ENCODE measurements around the gene PCDH9. TPM values are rescaled to one million over a fixed set of nuclear protein-coding genes. Genes with fewer than 3 reads are reported as not detected.

The PCDH9 gene
- total and polyA plus RNA-seq, 2 of the 13 experiments (the other 11 are each of a cell fraction or from before 2014, with no cell fraction given): 0.09 TPM; not detected in 1

DNA sequence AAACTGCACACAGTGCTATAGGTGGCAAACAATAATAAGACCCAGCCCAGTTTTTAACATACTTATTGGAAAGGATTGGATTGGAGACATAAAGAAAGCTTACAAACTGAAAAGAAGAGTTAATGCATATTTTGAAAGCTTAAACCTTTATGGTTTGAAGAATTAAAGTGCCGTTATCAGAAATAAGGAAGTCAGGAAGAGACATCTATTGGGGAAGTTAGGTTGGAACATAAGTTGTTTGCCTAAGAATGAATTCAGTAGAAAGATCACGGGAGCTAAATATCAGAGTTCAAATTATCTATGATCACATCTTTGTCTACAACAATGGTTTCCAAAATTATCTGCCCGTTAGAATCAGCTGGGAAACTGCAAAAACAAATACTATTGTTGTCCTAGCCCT, 767.9 kb downstream of the PCDH9 start:
- ATAC-seq (no peak), FAIRE-seq (no peak), DNase-seq (ENCODE audit: low spot score) (no peak)
- CTCF ChIA-PET (ENCODE audit: low intra/inter-chr PET ratio, low total read pairs): no interaction called here
- Histone ChIP-seq H3K9me3 (ENCODE audit: low read length) (no peaks in the 10 kb centered on the region), H4K20me1 (ENCODE audit: insufficient read depth, low read length) (peaks cover 4% of the 10 kb centered on the region; the same call in 1 of the 2 replicates), H3K27me3 (ENCODE audit: control insufficient read depth in 1 of 2, insufficient read depth in 2 of 2, low read length in 2 of 2) (no peaks in the 10 kb centered on the region), H3K4me1 (ENCODE audit: insufficient read depth, low read length) (no peaks in the 10 kb centered on the region), H2AFZ (ENCODE audit: low read length) (no peak overlapping the region), H3K4me3 (replicated peaks in 1 of 3; ENCODE audit: insufficient read depth in 1 of 3, low read depth in 2 of 3, low read length in 3 of 3) (no peak overlapping the region), H3K36me3 (replicated peaks in 1 of 2; ENCODE audit: control insufficient read depth in 1 of 2, insufficient read depth in 2 of 2, low read length in 2 of 2) (no peaks in the 10 kb centered on the region), H3K27ac (ENCODE audit: extremely low read length, insufficient read depth, low read length) (no peak overlapping the region), H3K9ac (ENCODE audit: insufficient read depth, low read depth, low read length) (no peak overlapping the region), H3K4me2 (ENCODE audit: low read depth, low read length) (no peak overlapping the region), H3K79me2 (ENCODE audit: insufficient read depth, low read length) (no peaks in the 10 kb centered on the region)
- in situ Hi-C loops (cut with HindIII; ENCODE audit: extremely low pct_ligation_motif_present, low pct_unique_long_range_greater_than_20kb) (no loop called here), intact Hi-C loops (cut with micrococcal nuclease; ENCODE audit: unreplicated experiment) (no loop called here)
- no TSS peak for BruUV-seq (replicated peaks)
- 11% methylated on average over 3 of the region's 3 CpGs for WGBS (ENCODE audit: low lambda C conversion rate)
- POLR2A ChIA-PET: no interaction called here
- TF ChIP-seq ESRRA (CRISPR knock-in tag; IDR thresholded peaks at IDR 0.05; ENCODE audit: low read depth): no peak
- no peak for TF ChIP-seq ZNF792 (CRISPR knock-in tag; IDR thresholded peaks at IDR 0.05)
- TF ChIP-seq ZBTB43 (CRISPR knock-in tag; conservative IDR thresholded peaks at IDR 0.05): no peak
- TF ChIP-seq CCAR2 (optimal IDR thresholded peaks at IDR 0.05; ENCODE audit: low read depth, low read length): no peak
- TF ChIP-seq CHCHD3 (CRISPR knock-in tag; IDR thresholded peaks at IDR 0.05): no peak

DNA sequence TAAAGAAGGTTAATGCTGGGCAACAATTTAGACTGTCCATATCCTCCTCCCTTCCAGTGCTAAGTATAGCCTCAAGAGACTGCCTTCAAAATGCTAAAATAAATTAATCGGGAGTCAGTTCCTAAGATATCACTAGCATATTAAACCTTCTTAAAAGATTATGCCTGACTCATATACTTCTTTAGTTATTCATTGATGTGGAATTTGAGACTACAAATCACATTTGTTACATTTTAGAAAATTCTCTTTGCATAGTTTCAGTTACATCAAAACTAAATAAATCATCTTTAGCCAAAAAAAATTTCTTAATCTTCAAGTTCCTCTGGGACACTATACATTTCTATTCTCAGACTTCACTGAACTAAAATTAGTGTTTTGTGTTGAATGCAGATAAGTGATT, 769.1 kb downstream of the PCDH9 start:
- no peak for FAIRE-seq
- H2AFZ ChIP-seq (ENCODE audit: low read length): no peak overlapping the region
- ATAC-seq: no peak
- POLR2A ChIA-PET: no interaction called here
- no peaks in the 10 kb centered on the region for H3K36me3 ChIP-seq (replicated peaks in 1 of 2; ENCODE audit: control insufficient read depth in 1 of 2, insufficient read depth in 2 of 2, low read length in 2 of 2)
- peaks cover 4% of the 10 kb centered on the region; the same call in 1 of the 2 replicates for H4K20me1 ChIP-seq (ENCODE audit: insufficient read depth, low read length)
- H3K27me3 ChIP-seq (ENCODE audit: control insufficient read depth in 1 of 2, insufficient read depth in 2 of 2, low read length in 2 of 2): no peaks in the 10 kb centered on the region
- intact Hi-C loops (cut with micrococcal nuclease; ENCODE audit: unreplicated experiment) (no loop called here), in situ Hi-C loops (cut with HindIII; ENCODE audit: extremely low pct_ligation_motif_present, low pct_unique_long_range_greater_than_20kb) (no loop called here)
- no peak for DNase-seq (ENCODE audit: low spot score)
- no peak overlapping the region for H3K27ac ChIP-seq (ENCODE audit: extremely low read length, insufficient read depth, low read length)
- H3K4me3 ChIP-seq (replicated peaks in 1 of 3; ENCODE audit: insufficient read depth in 1 of 3, low read depth in 2 of 3, low read length in 3 of 3): no peak overlapping the region
- no peaks in the 10 kb centered on the region for H3K4me1 ChIP-seq (ENCODE audit: insufficient read depth, low read length)
- BruUV-seq (replicated peaks): no TSS peak
- no peak overlapping the region for H3K9ac ChIP-seq (ENCODE audit: insufficient read depth, low read depth, low read length)
- CTCF ChIA-PET (ENCODE audit: low intra/inter-chr PET ratio, low total read pairs): no interaction called here
- no peaks in the 10 kb centered on the region for H3K9me3 ChIP-seq (ENCODE audit: low read length)
- no peak overlapping the region for H3K4me2 ChIP-seq (ENCODE audit: low read depth, low read length)
- H3K79me2 ChIP-seq (ENCODE audit: insufficient read depth, low read length): no peaks in the 10 kb centered on the region
- TF ChIP-seq FLYWCH1 (CRISPR knock-in tag; IDR thresholded peaks at IDR 0.05) (no peak), CEBPB (IDR thresholded peaks at IDR 0.05; ENCODE audit: borderline replicate concordance, low read depth, low read length) (no peak), ZNF205 (CRISPR knock-in tag; IDR thresholded peaks at IDR 0.05) (no peak), HNRNPUL1 (IDR thresholded peaks at IDR 0.05; ENCODE audit: low read depth, low read length) (no peak), RELA (CRISPR knock-in tag; IDR thresholded peaks at IDR 0.05) (no peak), ARHGAP35 (CRISPR knock-in tag; IDR thresholded peaks at IDR 0.05; ENCODE audit: borderline replicate concordance) (no peak), ZNF616 (CRISPR knock-in tag; IDR thresholded peaks at IDR 0.05; ENCODE audit: low read depth) (no peak), ZNF331 (CRISPR knock-in tag; IDR thresholded peaks at IDR 0.05) (no peak), ZBED4 (CRISPR knock-in tag; IDR thresholded peaks at IDR 0.05; ENCODE audit: borderline replicate concordance) (no peak)
- 50% methylated on average over 1 of the region's 1 CpG for WGBS (ENCODE audit: low lambda C conversion rate)
